WERI-Rb-1 (cell line): Measurements from ENCODE around the gene NAALADL2.

ENCODE experiments used
- DNase-seq: peaks from one replicate; pipeline ENCODE4 v3.0.0-alpha.2; 2020
- H3K27ac ChIP-seq: fragments of 250-450 bp; sonication (Bioruptor Pico); 2 replicates; pipeline ENCODE4 v1.5.1; 2020; ENCODE audit warnings: mild to moderate bottlenecking, moderate library complexity
- H3K27me3 ChIP-seq: fragments of 250-450 bp; sonication (Bioruptor Pico); 2 replicates; pipeline ENCODE4 v1.5.1; 2021; ENCODE audit warnings: mild to moderate bottlenecking, low read depth, moderate library complexity; ENCODE audit not compliant: insufficient read depth, severe bottlenecking
- H3K36me3 ChIP-seq: fragments of 250-450 bp; sonication (Bioruptor Pico); 2 replicates; pipeline ENCODE4 v1.5.1; 2020; ENCODE audit warnings: mild to moderate bottlenecking, moderate library complexity
- H3K4me3 ChIP-seq: 2 replicates; pipeline ENCODE4 v1.5.1; 2011; ENCODE audit warnings: low read depth, mild to moderate bottlenecking, control low read depth, low read length
- H3K9me3 ChIP-seq: fragments of 250-450 bp; sonication (Bioruptor Pico); 2 replicates; pipeline ENCODE4 v1.5.1; 2021; ENCODE audit warnings: mild to moderate bottlenecking, moderate library complexity; ENCODE audit not compliant: severe bottlenecking
- CTCF ChIP-seq: IDR thresholded peaks from 2 replicates; pipeline ENCODE4 v1.5.1; 2011; ENCODE audit warnings: low read depth, mild to moderate bottlenecking, control low read depth, inconsistent platforms, low read length

The NAALADL2 gene

DNA sequence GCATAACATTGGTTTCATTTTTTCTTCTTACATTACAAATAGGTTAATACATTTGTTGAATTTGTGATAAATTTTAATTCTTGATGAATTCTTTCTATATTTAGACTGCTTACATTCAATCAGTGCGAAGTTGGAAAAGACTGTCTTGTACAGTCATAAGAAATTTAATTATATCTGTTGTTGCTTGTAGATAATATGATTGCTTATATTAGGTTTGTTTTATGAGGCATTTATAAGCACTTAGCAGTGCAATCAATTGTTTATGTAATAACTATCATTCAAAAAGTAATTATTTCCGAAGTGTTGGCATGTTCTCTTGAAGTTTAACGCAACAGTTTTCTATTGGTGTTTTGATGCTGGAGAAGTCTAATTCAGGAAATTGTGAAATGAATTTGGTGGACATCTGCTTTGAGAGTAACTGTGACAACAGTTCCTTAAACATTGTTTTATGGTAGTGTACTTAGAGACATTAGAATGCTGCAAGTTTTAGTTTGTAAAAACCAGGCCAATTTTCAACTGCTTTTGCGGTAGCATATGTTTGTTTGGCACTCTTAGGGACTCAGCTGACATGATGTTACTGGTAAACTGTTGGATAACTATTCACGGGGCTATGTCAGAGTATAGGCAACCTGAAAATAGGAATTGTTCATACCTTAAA, 99.7 kb downstream of the NAALADL2 start:
- Histone ChIP-seq H3K27ac (no peak overlapping the region), H3K36me3 (no peaks in the 10 kb centered on the region), H3K4me3 (no peak overlapping the region), H3K27me3 (no peaks in the 10 kb centered on the region), H3K9me3 (no peaks in the 10 kb centered on the region)
- no peak for DNase-seq
- TF ChIP-seq CTCF, result no peak

- Histone ChIP-seq H3K4me3 (no peak overlapping the region), H3K27ac (no peak overlapping the region), H3K9me3 (no peaks in the 10 kb centered on the region), H3K27me3 (no peaks in the 10 kb centered on the region), H3K36me3 (no peaks in the 10 kb centered on the region)
- TF ChIP-seq CTCF, result no peak
- no peak for DNase-seq
Observed at GRCh38 chr3:174959556-174960065, 100.5 kb downstream of the NAALADL2 start.

DNA sequence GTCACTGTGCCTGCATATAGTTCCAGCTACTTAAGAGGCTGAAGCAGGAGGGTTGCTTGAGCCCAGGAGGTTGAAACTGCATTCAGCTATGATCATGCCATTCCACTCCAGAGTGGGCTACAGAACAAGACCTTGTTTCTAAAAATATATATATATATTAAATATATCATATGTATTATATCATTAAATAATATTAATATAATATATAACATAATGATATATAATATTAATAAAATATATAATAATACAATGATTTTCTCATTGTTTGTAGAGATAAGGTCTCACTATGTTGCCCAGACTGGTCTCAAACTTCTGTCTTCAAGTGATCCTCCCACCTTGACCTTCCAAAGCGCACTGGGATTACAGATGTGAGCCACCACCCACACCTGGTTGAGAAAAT, 101.8 kb downstream of the NAALADL2 start:
- H3K27ac ChIP-seq, result no peak overlapping the region
- H3K4me3 ChIP-seq, result no peak overlapping the region
- no peak for TF ChIP-seq CTCF
- no peaks in the 10 kb centered on the region for H3K36me3 ChIP-seq
- H3K9me3 ChIP-seq, result no peaks in the 10 kb centered on the region
- DNase-seq, result no peak
- H3K27me3 ChIP-seq, result no peaks in the 10 kb centered on the region

DNA sequence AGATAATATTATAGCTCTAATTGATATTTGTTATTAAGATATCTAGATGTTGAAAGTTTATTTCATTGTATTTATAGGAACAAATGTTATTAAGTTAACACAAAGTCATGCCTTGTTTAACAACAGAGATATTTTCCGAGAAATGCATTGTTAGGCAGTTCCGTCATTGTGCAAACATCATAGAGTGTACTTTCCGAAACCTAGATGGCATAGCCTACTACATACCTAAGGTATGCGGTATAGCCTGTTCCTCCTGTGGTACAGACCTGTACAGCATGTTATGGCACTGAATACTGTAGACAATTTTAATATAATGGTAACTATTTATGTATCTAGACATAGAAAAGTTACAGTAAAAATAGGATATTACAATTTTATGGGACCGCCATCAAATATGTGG, 114.3 kb downstream of the NAALADL2 start:
- H3K9me3 ChIP-seq, result no peaks in the 10 kb centered on the region
- DNase-seq, result no peak
- H3K4me3 ChIP-seq, result no peak overlapping the region
- H3K27me3 ChIP-seq, result no peaks in the 10 kb centered on the region
- no peaks in the 10 kb centered on the region for H3K36me3 ChIP-seq
- no peak overlapping the region for H3K27ac ChIP-seq
- no peak for TF ChIP-seq CTCF

DNA sequence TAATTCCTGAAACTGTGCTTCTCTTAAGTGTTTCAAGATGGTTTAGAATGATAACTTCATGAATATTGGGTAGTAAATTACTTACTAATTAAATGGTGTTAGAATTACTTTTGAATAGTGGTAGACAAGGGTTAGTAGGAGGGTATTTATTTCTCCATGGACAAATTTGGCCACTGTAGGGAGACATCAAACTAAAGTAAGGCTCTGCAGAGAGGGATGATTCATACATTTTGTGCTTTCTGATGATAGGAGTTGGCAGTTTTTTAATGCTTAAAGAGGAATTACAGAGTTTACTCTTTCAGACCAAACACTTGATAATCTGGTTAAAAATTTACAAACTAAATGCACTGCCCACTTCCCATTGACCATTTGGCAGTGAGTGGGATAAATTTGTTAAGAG, 127.6 kb downstream of the NAALADL2 start:
- Histone ChIP-seq H3K36me3 (no peaks in the 10 kb centered on the region), H3K27ac (no peak overlapping the region), H3K27me3 (no peaks in the 10 kb centered on the region), H3K4me3 (no peak overlapping the region), H3K9me3 (no peaks in the 10 kb centered on the region)
- no peak for DNase-seq
- no peak for TF ChIP-seq CTCF

DNA sequence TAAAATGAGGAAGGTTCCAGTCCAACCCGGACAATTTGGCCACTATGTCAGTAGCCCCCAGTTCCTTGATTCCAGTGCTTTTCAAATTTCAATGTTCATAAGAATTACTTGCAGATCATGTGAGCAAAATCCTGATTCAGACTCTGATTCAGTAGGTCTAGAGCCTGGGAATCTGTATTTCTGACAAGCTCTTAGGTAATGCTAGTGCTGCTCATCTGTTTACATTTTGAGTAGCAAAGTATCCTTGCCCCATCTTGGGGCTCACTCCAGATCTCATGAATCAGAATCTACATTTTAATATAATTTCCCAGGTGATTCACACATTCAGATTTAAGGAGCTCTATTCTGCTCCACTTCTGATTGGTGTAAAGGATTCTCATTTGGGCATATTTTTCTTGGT, 142.0 kb downstream of the NAALADL2 start:
- Histone ChIP-seq H3K27me3 (no peaks in the 10 kb centered on the region), H3K36me3 (no peaks in the 10 kb centered on the region), H3K27ac (no peak overlapping the region), H3K4me3 (no peak overlapping the region), H3K9me3 (no peaks in the 10 kb centered on the region)
- TF ChIP-seq CTCF, result no peak
- no peak for DNase-seq
